Stimulated activated CD8-positive, alpha-beta memory T cell treated with anti-CD3 and anti-CD28 coated beads, Interleukin-7, amount 100 ng/mL, for 24 hours (primary cell): ENCODE results near the gene WDR47.

Experiments
- DNase-seq: peaks from one replicate; pipeline ENCODE4 v3.0.0-alpha.2; 2020; ENCODE audit warnings: low read depth

Gene WDR47

GRCh38 chr1:109041621-109042468 is at the start of gene WDR47:
Gene WDR47 (minus strand): TSS chr1:109042102. CDS start chr1:109023512, 18,590 bp downstream.
- peak; percentile 82 for DNase-seq

DNA sequence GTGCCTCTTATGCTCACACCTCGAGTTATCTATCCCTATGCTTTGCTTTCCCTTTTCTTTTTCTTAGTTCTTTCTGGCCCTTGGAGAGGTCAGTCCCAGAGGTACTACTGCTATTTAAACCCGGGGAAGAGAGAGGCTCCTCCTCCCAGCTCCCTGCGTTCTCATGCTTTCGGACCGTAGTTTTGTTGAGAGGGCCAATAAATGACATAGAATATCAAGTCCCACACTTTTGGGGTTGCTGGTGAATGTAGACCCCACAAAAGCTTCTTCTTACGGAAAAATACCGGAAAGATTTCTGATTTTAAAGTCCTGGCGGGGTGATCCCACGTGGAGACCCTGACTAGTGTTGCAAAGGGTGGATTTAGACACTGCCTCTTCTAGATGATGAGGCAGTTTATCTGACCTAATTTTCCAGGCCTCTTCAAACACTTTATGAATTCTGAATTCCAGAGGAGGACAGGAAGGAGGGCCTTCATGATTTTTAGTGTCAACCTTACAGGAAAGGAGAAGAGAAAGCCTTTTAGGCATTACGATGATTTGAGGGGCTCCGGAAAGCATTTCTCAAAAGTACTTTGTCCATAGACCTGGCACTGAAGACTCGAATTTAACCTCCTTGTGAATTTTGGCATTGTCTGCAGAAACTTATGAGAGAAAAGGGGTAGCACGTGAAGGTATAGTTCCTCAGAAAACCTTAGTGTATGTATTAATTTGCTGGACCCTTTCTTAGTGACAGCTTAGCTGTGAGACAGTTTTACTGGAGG is 49.4 kb upstream of the WDR47 start:
- no peak for DNase-seq

DNA sequence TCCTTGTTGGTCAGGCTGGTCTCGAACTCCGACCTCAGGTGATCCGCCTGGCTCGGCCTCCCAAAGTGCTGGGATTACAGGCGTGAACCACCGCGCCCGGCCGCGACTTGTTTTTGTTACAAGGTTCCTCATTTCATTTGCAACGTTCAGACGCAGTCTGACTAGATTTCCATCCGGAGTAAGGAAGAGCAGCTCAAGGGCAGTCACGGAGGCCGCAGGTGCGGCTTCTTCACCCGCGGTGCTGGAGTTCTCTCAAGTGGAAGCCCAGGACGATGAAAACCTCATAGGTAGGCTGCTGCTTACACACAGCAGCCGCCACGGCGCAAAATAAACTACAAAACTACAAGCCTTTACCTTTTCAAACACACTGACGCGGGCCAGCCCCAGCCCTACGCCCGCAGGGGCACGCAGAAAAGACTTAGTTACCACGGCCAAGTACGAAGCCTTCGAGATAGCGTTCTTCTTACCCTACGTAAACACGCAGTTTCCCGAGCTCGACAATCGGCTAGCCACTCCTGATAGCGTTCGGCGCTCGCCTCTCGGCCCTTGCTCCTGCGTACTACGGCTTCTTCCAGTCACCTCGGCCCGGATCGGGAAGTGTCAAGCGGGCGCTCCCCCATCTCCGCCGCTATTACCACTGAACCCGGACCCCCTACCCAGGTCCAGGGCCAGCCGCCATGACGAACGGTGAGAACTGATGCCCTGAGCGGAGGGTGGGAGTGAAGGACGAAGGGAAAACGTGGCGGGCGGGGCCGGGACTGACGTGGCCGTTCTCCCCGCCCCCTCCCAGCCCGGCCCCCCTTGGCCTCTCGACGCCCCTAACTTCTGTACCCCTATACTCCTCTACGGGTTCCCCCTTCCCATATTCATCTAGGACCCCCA is 48.5 kb upstream of the WDR47 start, which contains the start of gene TMEM167B:
Gene TMEM167B, plus strand, starts transcription at position 569 of the 882 bp plus-strand sequence. Its CDS starts 109 bp downstream, at position 678.
- DNase-seq: peak; percentile 75

DNA sequence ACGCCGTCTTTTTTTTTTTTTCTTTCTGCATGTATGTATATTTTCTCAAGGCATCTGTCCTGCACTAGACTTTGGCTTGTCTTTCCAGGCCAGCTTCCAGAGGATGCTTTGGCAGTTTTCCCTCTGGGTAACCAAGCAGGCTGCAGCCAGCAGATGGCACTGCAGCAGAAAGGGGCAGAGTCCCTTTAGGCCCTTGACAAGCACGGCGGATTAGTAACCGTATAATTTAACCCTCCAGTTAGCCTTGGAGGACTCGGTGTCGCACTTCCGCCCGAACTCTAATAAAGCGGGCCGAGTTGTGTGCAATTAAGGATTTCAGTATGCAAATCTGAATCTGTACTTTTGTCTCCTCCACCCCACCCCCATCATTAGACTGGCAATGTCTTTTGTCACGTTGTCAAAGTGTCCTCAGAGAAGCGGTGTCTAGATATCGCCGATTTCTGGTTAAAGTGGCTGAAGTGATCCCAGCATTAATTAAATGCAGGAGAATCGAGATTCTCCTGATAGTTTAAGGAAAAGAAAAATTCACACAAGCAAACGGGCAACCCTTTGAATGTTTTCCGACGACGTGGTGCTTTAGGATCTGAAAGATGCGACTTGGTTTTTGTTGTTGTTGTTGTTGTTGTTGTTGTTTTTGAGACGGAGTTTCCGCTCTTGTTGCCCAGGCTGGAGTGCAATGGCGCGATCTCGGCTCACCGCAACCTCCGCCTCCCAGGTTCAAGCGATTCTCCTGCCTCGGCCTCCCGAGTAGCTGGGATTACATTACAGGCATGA is 47.5 kb upstream of the WDR47 start:
- no peak for DNase-seq

- no peak for DNase-seq
Observed at GRCh38 chr1:109084563-109085517, 42.9 kb upstream of the WDR47 start.

DNA sequence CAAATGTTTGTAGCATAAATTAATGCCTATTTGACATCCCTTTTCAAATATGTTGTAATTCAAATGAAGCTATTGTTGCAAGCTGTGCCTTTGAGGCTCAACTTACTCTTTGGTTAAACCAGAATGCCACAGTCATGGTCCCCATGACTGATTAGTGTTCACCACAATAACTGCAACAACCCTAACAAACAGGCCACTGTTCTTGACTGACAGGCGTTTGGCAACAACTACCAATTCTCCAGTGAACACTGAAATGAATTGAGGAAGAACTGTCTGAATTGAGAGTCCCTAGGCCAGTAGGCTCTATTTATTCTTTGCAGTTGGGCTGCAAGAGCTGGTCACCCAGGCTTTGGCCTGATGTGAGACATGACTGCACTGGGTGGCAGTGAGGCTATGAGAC is 42.0 kb upstream of the WDR47 start:
- DNase-seq: no peak

DNA sequence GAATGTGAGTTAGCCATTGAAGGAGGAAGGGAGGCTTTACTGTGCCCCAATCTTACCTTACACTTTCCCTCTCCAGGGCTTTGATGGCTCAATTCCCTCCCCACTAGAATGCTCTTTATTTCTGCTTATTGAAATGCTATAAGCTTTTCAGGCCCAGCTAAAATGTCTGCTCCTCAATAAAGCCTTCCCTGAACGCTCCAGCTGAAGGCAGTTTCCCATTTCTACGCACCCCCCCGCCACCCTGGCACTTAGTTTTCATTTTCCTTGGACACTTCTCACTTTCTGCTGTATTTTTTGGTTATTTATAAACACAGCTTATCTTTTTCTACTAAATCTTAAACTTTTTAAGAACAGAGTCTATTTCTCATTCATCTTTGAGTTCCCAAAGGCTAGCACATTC is 41.6 kb upstream of the WDR47 start:
- DNase-seq: no peak

DNA sequence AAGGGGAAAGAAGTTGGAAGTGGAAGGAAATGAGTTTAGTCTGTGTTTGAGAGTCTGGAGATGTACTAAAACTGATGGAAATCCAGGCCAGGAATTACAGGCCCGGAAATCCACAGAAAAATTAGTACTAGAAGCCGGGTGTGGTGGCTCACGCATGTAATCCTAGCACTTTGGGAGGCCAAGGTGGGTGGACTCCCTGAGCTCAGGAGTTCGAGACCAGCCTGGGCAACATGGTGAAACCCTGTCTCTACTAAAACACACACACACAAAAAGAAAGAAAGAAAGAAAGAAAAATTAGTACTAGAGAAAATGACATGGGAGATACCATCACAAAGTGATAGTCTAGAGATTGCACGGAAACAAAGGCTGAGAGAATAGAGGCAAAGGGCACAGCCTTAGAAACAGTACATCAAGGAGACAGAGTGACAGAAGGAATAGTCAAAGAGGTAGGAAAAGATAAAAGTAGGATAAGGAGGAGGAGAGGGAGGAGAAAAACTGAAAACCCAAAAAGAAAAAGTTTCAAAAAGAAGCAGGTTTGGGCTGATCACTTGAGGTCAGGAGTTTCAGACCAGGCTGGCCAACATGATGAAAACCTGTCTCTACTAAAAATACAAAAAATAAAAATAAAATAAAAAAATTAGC is 38.7 kb upstream of the WDR47 start:
- no peak for DNase-seq

DNA sequence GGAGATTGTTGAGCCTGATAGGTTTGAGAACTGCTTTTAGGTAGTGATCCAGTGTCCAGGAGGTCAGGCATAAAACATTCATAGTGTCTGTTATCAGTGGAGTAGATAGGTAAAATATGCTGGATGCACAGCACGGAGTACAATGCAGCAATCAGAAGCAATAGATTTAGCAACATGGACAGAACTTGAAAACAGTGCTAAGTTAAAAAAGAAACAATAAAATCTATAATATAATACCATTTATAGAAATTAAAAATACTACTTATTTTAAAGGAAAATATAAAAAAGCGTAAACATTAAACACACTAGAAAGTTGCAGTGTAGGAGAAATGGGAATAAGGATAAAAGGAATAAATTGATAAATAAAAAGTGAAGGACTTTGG is 37.3 kb upstream of the WDR47 start:
- no peak for DNase-seq

DNA sequence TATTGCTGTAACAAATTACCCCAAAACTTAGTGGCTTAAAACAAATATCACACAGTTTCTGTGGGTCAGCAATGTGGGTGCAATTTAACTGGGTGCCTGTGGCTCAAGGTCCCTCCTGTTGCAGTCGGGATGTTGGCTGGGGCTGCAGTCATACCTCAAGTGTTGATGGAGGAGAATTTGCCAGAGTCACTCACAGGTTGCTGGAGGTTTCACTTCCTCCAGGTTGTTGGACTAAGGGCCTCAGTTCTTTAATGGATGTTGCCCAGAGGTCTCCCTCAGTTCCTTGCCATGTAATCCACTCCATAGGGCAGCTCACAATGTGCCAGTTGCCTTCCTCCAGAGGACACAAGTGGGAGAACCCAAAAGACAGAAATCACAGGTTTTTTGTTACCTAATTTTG is 36.4 kb upstream of the WDR47 start:
- no peak for DNase-seq

DNA sequence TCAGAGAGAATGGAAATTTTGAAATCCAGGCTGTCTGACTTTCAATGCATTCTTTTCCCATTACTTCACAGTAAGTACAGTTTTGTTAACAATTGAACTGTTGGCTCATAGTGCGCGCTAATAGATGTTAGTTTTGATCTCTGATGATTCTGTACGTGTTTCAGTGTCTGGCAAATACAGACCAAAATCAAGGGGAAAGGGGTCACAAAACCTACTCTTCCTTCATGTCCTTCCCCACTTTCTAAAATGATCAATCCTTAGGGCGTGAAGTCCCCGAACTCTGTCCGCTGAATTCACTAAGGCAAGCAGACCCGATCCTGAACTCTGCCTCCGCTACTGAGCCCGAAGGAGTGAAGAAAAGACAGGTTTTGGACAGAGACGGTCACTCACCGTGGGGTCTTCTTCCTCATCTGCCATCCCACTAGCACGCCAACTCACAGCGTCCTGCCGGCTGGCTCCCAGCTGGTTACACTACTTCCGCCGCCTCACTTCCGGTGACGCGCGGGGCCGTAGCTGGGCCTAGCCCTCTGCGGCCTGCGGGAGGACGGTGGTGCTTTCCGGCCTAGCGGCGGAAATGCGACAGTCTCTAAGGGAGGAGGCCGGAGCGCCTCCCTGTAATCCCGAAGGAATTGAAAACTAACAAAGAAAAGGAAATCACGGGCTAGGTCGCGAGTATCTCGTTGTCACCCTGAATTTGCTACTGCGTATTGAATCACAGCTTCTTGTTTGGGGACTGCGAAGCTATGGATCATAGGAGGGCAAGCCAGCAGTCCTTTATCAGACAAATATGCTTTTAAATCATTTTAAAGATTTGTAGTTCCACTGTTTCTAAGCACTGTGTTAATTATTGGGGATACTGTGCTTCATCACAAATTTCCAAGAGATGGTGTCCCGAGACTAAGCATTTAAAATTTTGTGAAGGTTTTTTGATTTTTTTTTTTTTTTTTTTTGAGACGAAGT is 33.9 kb upstream of the WDR47 start, which contains the start of gene TAF13:
Gene TAF13, minus strand, starts transcription at position 473 of the 960 bp plus-strand sequence. Its CDS starts 56 bp downstream, at position 417.
- peak; percentile 78 for DNase-seq

DNA sequence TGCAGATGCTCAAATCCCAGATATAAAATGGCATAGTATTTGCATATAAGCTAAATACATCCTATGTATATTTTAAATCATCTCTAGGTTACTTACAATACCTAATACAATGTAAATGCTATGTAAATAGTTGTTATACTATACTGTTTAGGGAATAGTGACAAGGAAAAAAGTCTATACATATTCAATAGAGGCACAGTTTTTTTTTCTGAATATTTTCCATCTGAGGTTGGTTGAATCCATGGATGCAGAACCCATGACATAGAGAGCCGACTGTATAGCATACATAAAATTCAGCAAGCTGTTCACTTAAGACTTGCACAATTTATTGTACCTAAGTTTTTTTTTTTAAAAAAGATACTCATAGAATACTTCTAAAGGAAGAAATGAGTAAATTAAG is 27.4 kb upstream of the WDR47 start:
- no peak for DNase-seq

DNA sequence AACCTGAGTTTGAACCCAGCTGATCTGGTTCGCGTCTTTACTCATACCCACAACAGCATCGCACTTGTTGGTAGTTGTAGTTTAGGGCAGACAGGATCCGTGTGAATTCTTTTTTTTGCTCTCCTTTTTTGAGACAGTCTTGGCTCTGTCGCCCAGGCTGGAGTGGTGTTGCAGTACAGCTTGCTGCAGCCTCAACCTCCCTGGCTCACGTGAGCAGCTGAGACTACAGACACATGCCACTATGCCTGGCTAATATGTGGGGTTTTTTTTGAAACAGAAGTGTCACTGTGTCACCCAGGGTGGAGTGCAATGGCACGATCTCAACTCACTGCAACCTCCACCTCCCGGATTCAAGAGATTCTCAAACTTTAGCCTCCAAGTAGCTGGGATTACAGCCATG is 26.0 kb upstream of the WDR47 start:
- DNase-seq: no peak

DNA sequence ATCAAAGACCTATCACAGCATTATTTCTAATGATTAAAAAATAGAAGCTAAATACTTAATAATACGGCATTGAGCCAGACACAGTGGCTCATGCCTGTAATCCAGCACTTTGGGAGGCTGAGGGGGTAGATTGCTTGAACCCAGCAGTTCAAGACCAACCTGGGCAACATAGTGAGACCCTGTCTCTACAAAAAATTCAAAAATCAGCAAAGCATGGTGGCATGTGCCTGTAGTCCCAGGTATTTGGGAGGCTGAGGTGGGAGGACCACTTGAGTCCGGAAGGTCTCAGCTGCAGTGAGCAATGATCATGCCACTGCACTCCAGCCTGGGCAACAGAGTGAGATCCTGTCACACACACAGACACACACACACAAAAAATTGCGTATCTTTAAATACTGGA is 23.2 kb upstream of the WDR47 start:
- DNase-seq: no peak

DNA sequence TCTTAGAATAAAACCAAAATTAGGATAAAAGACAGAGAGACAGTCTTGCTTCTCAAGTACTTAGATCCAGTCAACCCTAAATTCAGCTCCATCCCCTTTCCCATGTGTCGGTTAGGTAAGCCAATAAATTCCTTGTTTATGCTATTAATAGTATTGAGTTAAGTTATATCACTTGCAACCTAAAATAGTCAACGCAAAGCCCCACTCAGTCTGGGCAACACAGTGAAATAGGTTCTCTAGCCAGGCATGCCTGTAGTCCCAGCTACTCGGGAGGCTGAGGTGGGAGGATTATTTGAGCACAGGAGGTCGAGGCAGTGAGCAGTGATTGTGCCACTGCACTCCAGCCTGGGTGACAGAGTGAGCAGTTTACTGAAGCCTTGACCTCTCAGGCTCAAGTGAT is 19.3 kb upstream of the WDR47 start:
- DNase-seq: no peak

- DNase-seq: no peak
Observed at GRCh38 chr1:109060707-109061106, 18.8 kb upstream of the WDR47 start.

DNA sequence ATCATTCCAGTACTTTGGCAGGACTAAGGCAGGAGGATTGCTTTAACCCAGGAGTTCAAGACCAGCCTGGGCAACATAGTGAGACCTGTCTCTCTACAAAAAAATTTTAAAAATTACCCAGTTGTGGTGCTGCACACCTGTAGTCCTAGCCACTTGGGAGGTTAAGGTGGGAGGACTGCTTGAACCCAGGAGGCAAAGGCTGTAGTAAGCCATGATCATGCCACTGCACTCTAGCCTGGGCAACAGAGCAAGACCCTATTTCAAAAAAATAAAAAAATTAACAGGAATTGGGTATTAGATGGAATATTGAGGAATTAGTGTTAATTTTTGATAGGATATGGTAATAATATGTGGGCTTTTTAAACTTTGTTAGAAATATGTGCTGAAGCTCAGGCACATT is 17.1 kb upstream of the WDR47 start:
- DNase-seq: no peak

DNA sequence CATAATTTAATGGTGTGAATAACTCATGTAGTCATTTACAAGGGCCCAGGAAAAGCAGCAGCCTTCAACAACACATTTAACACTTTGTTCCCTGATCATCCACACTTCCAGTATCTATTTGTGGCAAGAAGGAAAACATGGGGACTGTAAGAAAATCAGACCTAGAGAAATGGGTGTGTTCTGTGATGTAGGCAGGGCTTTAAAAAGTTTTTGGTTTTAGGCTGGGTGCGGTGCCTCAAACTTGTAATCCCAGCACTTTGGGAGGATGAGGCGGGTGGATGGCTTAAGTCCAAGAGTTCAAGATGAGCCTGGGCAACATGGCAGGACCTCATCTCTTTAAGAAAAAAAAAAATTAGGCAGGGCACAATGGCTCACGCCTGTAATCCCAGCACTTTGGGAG is 14.2 kb upstream of the WDR47 start:
- no peak for DNase-seq
